ENCODE results near the gene PPM1B. TPM values are rescaled to one million over a fixed set of nuclear protein-coding genes. Genes with fewer than 3 reads are reported as not detected.

The PPM1B gene
- total and polyA plus RNA-seq, 2 of the 8 experiments (the other 6 are each of a cell fraction or from before 2014, with no cell fraction given) = 43.6 to 126 TPM

GRCh38 chr2:44164617-44165016 is 4.1 kb upstream of the PPM1B start:
- Histone ChIP-seq H3K9ac (replicated peaks in 1 of 4; ENCODE audit: extremely low read depth in 1 of 4, low read depth in 3 of 4, low read length in 3 of 4) (no peak overlapping the region), H3K4me1 (replicated peaks in 1 of 4; ENCODE audit: control insufficient read depth in 3 of 4, insufficient read depth in 4 of 4, low read length in 3 of 4) (peaks cover 0 to 5% (median 3%) of the 10 kb centered on the region in 4 experiments; a peak in 5 of 7 replicates), H3K79me1 (ENCODE audit: low read depth, low read length) (no peaks in the 10 kb centered on the region), H3K23ac (ENCODE audit: insufficient read length) (no peak overlapping the region), H3K14ac (ENCODE audit: insufficient read length) (no peak overlapping the region), H3K18ac (ENCODE audit: extremely low read depth, low read length) (no peak overlapping the region), H3K56ac (replicated peaks; ENCODE audit: insufficient read length, low read depth, low read length) (no peak overlapping the region), H3K36me3 (ENCODE audit: control insufficient read depth in 2 of 4, insufficient read depth in 4 of 4, low read length in 3 of 4) (no peaks in the 10 kb centered on the region), H3K9me3 (ENCODE audit: insufficient read depth in 2 of 2, low read depth in 1 of 2, low read length in 1 of 2) (peaks cover 5 to 14% of the 10 kb centered on the region in 2 experiments), H2BK20ac (ENCODE audit: low read length) (no peak overlapping the region), H3K27me3 (replicated peaks in 1 of 4; ENCODE audit: control insufficient read depth in 3 of 4, extremely low read depth in 1 of 4, insufficient read depth in 3 of 4, low read length in 3 of 4) (no peaks in the 10 kb centered on the region), H4K8ac (ENCODE audit: extremely low read depth, insufficient read depth, low read length) (no peak overlapping the region), H3K4ac (replicated peaks; ENCODE audit: insufficient read length, low read depth, low read length) (no peak overlapping the region), H3K79me2 (ENCODE audit: control insufficient read depth in 1 of 2, insufficient read depth in 2 of 2, low read length in 2 of 2) (peaks cover 8 to 9% of the 10 kb centered on the region in 2 experiments), H3K4me3 (ENCODE audit: extremely low read depth in 1 of 4, insufficient read depth in 2 of 4, low read depth in 3 of 4, low read length in 4 of 4) (no peak overlapping the region), H3K23me2 (ENCODE audit: low read depth, low read length) (peaks cover 5% of the 10 kb centered on the region), H2BK120ac (replicated peaks; ENCODE audit: low read depth, low read length) (no peak overlapping the region), H2BK15ac (ENCODE audit: low read length) (no peak overlapping the region), H4K20me1 (replicated peaks in 1 of 2; ENCODE audit: control insufficient read depth in 1 of 2, insufficient read depth in 2 of 2, low read length in 2 of 2) (peaks cover 3% of the 10 kb centered on the region in 2 experiments), H4K91ac (replicated peaks; ENCODE audit: insufficient read length, low read length) (no peak overlapping the region), H2BK5ac (ENCODE audit: low read depth, low read length) (no peak overlapping the region), H2BK12ac (ENCODE audit: low read depth, low read length) (no peak overlapping the region), H2AFZ (ENCODE audit: low read length) (no peak overlapping the region), H2AK5ac (ENCODE audit: low read depth, low read length) (no peak overlapping the region), H3K4me2 (ENCODE audit: insufficient read depth in 1 of 2, low read depth in 2 of 2, low read length in 2 of 2) (no peak overlapping the region), H4K5ac (ENCODE audit: insufficient read length, low read depth, low read length) (no peak overlapping the region), H3K27ac (ENCODE audit: low read depth, low read length) (no peak overlapping the region)
- DNase-seq (ENCODE audit: low read depth in 1 of 2, low spot score in 2 of 2) (no peak), FAIRE-seq (no peak)
- ChIA-PET CTCF (ENCODE audit: partially characterized antibody) (interaction anchor here (1.1 kb wide), 1 partner anchor 568 kb away, joined by 3 read pairs; no protein-coding TSS in a partner anchor), POLR2A (ENCODE audit: partially characterized antibody) (interaction anchor here (1.4 kb wide), 2 partner anchors 9 to 26 kb away, joined by 3 read pairs; no protein-coding TSS in a partner anchor)
- 99% methylated on average over 3 of the region's 3 CpGs; no CpG with 5 or more reads in 1 of the 2 experiments for WGBS, 2 experiments (ENCODE audit: extremely low coverage in 1 of 2, insufficient coverage in 1 of 2, insufficient read length in 1 of 2, insufficient replicate concordance in 2 of 2, low coverage in 1 of 2, low lambda C conversion rate in 2 of 2, missing lambda C conversion rate in 1 of 2)
- TF ChIP-seq RFX5 (IDR thresholded peaks at IDR 0.05; ENCODE audit: borderline replicate concordance, low read depth, low read length) (no peak), TAF1 (IDR thresholded peaks at IDR 0.05; ENCODE audit: low read depth, low read length) (no peak), SAP30 (IDR thresholded peaks at IDR 0.05; ENCODE audit: insufficient read depth, insufficient replicate concordance, low read length) (no peak), CREB1 (IDR thresholded peaks at IDR 0.05) (no peak), JUND (IDR thresholded peaks at IDR 0.05; ENCODE audit: low read length) (no peak), POLR2AphosphoS5 (IDR thresholded peaks at IDR 0.05; ENCODE audit: low read depth, low read length) (no peak), CTBP2 (IDR thresholded peaks at IDR 0.05; ENCODE audit: borderline replicate concordance, insufficient read depth, insufficient read length, low read length) (no peak), POU5F1 (IDR thresholded peaks at IDR 0.05; ENCODE audit: low read depth, low read length) (no peak), RXRA (IDR thresholded peaks at IDR 0.05; ENCODE audit: insufficient read depth, low read depth, low read length) (no peak), NANOG (IDR thresholded peaks at IDR 0.05; ENCODE audit: insufficient read depth, low read depth, low read length, poor library complexity, severe bottlenecking) (no peak), SUZ12 (IDR thresholded peaks at IDR 0.05; ENCODE audit: low read length) (no peak), MAFK (IDR thresholded peaks at IDR 0.05; ENCODE audit: low read depth, low read length) (no peak), SIRT6 (IDR thresholded peaks at IDR 0.05; ENCODE audit: low read length) (no peak), TBP (IDR thresholded peaks at IDR 0.05; ENCODE audit: low read depth, low read length) (no peak)
